Activated CD4-positive, alpha-beta T cell treated with anti-CD3 and anti-CD28 coated beads for 48 hours (primary cell): Measurements from ENCODE around the gene MAPT.
"Not testable (repeated sequence)": the region's sequence is repeated elsewhere in the genome, so short reads cannot be mapped to it uniquely, and the experiment has no call there.

Source experiments
- DNase-seq: peaks from one replicate; pipeline ENCODE4 v3.0.0-alpha.2; 2020

Gene MAPT

DNA sequence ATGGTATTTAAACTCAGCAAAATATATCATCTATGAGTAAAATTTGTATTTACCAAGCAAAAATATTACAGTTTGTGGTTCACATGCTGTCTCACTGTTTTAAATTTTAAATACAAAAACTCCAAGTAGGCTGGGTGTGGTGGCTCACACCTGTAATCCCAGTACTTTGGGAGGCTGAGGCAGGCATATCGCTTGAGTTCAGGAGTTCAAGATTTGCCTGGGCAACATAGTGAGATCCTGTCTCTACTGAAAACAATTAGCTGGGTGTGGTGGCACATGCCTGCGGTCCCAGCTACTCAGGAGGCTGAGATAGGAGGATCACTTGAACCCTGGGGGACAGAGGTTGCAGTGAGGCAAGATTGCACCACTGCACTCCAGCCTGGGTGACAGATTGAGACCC lies 37.3 kb downstream of the MAPT start:
- no peak for DNase-seq

DNA sequence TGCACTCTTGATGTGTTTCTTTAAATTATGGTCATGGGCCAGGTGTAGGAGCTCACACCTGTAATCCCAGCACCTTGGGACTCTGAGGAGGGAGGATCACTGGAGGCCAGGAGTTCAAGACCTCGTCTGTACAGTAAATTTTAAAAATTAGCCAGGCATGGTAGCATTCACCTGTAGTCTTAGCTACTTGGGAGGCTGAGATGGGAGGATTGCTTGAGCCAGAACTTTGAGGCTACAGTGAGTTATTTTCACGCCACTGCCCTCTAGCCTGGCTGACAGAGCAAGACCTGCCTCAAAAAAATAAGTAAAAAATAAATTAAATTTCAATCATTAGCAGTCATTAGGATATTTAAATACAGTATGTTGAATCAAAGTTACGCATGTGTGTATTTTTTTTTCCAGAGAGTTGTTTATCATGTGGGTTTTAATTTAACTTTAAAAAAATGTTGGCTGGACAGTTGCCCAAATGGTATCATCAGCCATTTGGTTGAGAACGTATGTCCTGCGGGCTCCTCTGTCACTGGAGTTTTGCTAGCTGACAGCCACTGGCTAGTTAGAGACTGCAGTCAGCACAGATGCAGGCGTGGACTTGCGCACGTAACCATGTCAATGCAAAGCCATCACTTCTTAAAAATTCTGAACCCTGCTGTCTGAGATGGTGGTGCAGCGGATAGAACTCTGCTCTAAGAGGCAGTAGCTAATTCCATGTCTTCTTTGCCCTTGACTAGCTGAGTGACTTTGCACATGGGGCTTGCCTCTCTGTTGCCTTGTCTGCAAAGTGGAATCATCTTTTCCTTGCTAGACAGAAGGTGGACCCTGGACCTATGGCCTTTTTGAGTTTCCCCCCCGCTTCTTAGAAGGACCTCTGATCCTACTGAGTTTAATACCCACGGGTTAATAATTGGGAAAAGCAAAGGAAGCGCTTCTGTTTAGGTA lies 40.0 kb downstream of the MAPT start:
- DNase-seq: no peak

DNA sequence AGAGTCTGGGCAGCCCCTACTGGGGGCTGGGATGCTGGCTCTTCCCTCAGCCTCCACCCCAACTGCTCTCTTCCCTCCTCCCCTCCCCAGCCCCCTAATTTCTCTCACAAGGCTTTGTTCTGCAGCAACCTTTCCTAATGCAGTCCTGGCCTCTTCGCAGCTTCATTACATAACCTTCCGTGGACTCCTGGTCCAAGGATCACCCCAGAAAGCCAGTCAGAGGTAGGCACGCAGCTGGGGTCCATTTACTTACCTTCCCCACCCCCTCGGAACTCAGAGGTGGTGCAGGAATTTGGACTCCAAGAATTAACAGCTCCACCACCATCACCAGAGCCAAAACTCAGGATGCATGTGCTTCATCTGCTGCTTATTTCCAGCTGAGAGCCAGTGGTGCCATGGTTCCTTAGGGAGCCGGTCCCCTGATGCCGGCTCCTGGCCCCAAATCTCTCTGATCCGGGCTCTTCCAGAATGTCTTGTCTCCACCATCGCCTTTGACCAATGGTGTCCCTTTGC lies 40.9 kb downstream of the MAPT start:
- DNase-seq: no peak

DNA sequence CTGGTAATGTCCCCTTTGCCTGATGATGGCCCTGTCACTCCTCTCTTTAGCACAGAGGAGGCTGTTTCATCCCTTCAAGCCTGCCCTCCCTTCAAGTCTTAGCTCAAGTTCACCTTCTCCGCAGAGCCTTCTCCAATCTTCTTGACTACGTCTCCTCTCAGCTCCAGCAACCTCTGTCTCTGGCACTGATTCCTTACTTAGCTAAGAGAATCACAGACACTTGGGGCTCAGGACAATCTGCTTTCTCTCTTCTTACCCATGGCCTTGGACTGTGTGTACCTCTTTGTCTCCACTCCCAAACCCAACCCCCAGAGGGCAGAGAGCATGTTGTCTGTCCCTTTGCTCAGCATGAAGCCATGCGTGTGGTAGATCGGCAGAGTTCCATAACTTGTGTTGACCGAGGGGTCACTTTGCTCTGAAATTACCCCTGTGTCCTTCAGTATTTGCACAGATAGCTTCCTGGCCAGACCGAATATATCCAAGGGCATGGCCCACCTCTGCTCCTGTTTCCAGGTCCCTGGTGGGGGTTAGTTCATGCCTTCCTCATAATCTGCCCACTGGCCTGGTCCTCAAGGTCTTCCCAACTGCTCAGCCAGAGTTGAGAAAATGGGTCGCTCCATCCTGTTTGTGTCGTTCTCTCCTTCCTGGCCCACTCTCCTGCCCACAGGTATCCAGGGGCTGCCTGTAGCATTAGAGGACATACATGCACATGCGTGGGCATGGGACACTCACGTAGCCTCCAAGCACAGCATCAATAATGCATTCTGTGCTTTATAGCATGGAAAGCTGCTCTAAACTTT lies 41.6 kb downstream of the MAPT start:
- DNase-seq: no peak

DNA sequence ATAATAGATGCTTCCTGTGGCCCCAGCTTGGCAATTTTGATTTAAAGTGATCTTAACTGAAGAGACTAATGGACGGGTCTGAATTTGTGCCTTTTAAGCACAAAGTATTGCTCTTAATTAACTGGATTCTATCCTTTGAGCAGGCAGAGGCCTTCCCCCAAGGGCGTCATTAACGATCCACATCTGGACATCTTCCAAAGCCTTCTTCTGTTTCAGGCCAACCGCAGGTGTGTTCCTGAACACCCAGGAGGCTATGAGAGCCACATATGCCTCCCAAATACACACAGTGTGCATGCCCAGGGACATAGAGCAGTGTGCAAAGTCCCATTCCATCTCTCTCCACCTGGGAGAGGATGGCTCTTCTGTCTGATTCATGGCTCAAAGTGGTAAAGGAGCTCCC lies 42.3 kb downstream of the MAPT start:
- no peak for DNase-seq

DNA sequence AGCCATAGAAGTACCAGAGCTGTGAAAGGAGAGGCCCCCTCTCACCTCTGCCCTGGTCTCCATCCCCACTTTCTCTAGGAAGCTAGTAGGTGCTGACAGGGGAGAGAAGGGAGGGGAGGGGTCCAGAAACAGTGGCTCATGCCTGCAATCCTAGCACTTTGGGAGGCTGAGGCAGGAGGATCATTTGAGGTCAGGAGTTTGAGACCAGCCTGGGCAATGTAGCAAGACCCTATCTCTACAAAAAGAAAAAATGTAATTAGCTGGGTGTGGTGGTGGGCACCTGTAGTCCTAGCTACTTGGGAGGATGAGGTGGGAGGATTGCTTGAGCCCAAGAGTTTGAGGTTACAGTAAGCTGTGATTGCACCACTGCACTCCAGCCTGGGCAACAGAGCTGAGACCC lies 42.8 kb downstream of the MAPT start:
- DNase-seq: not testable (repeated sequence)

DNA sequence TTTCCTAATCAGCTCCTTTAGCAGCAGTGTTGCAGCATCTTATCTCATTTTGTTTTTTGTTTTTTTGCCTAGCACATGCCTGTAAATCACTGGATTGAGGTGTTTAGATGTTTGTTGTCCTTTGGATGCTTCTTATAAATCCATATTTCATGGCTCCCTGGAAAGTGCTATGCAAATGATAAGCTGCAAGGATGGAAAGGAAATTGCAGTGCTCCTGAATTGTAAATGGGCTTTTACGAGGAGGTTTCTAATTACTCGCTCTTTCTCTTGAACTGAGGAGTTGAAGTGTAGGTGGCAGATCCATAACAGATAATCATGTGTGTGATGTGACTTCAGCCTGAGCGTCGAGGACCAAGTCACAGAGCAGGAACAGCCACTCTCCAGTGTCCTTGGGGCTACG lies 45.0 kb downstream of the MAPT start:
- DNase-seq: no peak

DNA sequence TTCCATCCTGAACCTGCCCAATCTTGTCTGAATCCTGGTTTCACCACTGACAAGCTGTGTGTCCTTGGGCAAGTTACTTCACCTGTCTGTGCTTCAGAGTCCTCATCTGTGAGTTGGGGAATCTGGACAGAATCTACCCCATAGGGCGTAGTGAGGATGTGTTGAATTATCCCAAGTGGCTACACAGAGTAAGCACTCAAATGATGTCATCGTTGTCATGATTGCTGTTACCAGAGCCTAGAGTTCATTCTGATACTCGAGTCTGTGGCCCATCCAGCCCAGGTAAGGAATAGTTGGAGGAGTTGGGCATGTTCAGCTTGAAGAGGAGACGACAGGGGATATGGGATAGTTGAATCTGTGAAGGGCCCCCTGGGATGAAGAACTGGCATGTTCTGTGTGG lies 45.9 kb downstream of the MAPT start:
- DNase-seq: no peak

DNA sequence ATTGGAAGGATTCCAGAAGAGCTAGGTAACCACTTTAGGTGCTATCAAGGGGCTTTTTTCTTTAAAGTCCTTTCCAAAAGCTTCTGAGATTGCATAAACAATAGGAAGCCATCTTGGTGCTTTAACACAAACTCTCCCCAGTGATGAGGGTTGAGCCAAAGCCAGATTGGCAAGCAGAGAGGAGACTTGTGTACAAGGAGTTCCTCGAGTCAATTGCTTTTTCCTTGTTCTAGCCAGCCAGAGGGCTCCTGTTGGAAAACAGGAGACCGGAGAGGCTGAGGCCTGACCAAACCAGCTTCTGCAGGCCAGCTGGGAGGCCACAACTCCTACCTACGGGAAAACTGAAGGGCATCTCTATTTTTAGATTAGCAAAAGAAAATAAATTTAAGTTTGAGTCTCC lies 46.5 kb downstream of the MAPT start:
- DNase-seq: no peak

DNA sequence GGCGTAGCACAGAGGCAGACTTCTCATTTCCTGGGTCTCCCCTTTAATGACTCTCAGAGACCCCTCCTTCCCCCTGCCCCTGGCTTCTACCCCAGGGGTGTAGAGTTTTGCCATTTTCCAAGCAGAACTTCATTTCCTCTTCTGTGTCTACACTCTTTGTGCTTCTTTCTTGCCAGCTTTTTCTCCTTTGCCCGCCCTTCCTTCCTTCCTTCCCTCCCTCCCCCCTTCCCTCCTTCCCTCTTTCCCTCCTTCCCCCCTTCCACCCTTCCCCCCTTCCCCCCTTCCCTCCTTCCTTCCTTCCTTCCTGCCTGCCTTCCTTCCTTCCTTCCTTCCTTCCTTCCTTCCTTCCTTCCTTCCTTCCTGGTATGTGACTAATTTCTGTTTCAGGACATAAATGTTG lies 47.0 kb downstream of the MAPT start:
- no peak for DNase-seq

DNA sequence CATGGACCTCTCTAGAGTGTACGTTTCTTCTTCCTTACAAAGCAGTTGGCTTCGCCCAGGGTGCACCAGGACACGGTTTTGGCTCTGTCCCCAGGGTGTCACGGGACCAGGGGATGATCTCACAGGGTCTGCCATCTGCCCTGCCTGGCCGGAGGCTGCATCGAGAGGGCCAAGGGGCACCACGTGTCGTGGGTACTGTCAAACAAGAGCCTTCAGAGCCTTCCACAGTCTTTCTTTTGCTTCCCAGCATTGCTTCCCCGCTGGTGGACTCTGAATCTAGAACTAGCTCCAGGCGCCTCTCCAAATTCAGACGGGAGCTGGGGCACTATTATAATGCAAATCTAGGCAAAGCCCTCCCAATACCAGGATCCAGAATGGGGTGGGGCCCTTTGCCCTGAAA lies 47.9 kb downstream of the MAPT start:
- DNase-seq: no peak

DNA sequence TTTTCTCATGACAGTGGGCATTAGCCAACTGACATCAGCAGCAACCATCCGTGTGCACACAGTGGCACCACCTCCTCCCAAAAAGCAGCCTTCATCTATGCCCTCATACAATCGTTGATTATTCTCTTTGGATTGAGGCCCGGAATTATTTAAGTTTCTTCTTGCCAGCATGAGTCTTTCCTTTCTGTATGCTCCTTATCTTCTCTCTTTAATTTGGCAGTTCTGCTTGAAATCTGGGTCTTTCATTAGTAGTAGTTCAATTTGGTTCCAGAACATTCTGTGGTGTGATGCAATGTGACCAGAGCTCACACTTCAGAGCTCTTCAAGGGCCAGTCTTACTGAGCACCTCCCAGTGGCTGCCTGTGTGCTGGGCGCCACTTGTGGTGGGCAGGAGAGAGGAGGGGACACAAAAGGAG lies 52.5 kb downstream of the MAPT start:
- no peak for DNase-seq

DNA sequence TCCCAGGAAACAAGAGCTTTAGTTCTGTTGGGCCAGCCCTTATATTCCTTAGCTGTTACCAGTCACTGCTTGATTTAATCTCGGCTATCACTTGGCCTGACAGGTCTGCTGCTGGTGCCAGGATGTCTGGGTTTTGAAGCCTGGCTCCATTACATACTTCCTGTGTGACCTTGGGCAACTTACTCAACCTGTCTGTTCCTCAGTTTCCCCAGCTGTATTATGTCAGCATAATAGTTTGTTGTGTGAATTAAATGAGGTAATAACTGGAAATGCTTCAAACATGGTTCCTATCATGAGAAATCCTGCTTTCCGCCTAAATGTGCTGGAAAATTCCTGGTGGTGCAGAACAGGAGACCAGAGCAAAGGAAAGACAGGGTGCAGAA lies 54.1 kb downstream of the MAPT start:
- no peak for DNase-seq

DNA sequence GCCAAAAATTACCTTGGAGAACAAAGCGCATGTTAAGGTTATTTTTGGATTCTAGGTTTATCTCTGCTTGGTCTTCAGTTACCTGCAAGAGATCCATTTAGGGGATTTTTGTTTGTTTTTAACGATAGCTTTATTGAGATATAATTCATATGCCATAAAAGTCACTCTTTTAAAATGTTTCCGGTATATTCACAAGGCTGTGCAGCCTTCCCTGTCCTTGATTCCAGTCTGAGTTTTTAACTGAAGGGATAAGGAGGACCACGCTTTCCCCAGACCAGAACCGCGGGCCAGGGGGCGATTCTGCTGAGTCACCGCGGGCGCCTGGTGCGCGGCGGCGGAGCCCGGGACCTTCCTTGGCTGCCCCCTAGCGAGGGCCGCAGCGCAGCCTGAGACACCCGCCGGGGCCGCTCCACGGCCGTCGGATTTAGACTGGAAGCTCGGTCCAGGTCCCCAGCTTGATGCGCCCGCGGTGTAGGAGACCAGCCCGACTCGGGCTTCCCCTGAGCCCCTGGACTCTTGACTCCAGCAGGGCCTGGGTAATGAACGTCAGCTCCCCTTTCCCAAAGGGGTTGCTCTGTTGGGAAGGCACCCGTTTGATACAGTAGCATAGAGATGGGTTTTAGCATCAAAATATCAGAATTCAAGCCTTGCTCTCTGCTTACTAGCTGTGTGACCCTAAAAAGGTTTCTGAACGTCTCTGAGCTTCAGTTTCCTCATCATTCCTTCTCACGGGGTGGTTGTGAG lies 54.7 kb downstream of the MAPT start:
- peak; percentile 76 for DNase-seq

DNA sequence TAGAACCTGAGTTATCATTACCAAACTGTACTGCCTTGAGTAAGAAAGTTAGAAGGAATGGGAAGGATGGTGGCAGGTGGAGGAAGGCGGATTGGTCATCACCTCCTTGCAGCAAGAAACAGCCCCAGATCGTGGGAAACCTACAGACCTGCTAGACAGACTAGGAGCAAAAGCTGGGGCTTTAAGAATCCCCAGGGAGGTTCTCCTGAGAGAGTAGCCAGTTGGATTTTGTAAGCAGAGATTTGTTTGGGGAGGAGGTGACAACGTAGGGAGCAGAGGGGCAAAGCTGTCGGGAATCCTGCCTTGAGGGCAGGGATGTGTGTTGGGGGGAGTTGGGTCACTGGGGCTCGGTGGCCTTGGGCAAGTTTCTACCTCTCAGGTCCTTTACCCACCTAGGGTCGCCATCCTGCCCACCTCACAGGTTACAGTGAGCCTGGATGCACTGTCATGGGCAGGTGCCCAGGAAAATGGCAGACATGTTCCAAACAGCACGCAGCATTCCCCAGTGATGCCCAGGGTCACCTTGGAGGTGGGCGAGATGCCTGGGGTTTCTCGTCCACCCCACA lies 55.5 kb downstream of the MAPT start:
- DNase-seq: no peak

DNA sequence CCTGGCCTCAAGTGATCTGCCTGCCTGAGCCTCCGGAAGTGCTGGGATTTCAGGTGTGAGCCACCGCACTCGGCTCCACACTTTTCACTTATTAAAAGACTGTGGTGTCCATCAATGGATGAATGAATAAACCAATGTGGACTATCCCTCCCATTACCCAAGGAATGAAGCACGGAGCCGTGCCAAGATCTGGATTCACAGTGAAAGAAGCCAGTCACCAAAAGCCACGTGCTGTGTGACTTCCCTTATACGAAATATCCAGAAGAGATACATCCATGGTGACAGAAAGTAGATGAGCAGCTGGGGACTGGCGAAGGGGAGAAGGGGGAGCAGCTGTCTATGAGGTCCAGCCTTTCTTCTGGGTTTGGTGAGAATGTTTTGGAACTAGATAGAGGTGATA lies 56.5 kb downstream of the MAPT start:
- no peak for DNase-seq

DNA sequence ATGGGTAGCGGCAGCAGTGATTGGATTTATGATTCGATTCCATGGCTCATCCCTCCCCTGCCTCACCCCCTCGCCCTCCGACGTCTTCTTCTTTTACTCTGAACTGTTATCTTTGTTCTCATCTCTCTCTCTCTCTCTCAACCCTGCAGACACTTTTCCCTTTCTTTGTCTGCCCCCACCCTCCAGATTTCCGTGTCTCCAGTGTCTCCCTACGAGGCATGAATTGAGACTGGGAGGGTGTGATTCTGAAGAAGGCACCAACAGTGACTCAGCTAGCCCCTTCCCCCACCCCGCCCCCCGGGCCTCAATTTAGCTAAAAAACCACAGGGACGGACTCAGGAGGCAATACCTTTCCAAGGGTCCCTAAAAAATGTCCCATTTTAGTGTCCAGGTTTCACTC lies 57.0 kb downstream of the MAPT start:
- DNase-seq: no peak

DNA sequence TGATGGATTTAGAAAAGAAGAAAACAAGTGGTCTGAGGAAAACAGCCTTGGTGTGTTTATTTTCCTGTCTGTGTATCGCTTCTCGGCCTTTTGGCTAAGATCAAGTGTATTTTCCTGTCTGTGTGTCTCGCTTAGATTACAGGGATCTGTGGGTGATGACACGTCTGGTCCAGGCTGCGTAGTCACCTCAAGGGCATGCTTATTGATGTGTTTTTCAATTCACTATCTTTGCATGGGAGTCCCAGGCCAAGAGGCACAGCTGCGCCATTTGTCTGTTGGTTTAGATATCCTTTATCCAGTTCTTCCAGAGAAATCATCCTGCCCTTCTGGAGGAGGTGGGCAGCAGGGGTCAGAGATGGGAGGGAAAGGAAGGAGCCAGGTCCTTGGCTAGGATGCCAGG lies 57.6 kb downstream of the MAPT start:
- DNase-seq: no peak

DNA sequence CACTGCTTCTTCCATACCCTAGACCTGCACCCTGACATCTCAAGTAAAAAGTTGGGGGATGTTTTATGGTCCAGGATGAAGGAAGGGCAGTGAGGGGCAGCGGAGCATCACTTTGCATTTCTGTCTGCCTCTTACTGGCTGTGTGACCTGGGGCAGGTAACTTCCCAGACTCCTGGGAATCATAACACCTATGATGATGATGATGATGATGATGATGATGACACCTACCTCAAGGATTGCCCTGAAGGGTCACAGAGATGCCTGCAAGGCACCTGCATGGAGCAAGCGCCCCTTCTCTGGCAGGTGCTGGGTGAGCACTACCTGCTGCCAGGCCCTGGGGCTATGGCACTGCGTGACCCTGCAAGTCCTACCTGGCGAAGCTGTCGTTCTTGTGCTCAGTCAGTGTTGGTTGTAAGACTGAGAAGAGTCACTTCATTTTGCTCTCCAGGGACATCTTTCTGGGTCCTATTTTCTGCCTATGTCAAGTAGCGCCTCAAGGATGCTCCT lies 58.5 kb downstream of the MAPT start:
- no peak for DNase-seq

DNA sequence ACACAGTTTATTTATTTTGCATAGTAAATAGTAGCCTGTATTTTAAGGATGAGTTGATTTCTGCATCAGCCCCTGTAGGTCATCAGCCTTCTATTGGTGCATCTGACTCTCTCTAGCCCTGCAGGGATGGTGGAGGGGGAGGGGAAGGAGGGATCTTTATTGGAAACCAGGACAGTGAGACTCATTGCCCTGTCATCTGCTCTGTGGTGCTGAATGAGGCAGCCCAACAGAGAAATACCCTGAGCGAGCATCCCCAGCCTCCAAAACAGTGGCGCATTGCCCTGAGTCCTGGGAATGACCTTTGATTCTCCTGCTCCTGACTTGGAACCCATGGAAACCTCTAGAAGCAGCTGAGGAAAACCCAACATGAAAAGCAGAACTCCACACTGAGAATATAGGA lies 59.2 kb downstream of the MAPT start:
- no peak for DNase-seq

DNA sequence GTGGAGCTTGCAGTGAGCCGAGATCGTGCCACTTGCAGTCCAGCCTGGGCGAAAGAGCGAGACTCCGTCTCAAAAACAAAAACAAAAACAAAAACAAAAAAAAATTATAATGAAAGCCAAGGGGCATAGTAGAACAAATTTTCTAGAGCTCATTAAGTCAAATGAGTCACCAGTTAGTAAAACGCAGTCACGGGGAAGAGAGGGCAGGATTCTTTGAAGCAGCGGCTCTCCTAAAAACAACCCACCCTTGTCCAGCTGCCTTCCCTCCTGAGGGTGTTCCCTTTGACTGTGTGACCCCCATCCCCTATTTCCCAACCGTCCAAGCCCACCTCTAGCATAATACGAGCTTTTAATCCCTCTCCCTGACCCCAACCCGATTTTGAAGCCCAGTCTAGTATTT lies 60.6 kb downstream of the MAPT start:
- DNase-seq: no peak

DNA sequence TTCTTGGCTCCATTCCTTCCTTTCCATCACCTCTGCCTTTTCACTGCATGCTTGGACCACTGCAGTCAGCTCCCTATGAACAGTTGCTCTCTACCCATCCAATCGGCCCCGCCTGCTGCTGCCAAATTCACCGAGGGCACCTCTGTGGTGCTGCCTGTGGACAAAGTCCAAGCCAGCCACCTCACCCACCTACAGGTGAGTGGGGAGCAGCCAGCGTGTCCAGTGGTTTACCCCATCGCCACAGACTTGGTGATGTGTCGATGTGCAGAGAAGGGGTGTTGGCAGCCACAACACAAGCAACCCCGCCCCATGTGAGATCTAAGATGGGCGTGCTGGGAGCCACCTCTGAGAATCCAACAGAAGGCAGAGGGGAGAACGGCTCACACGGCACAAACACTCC lies 61.0 kb downstream of the MAPT start:
- no peak for DNase-seq

DNA sequence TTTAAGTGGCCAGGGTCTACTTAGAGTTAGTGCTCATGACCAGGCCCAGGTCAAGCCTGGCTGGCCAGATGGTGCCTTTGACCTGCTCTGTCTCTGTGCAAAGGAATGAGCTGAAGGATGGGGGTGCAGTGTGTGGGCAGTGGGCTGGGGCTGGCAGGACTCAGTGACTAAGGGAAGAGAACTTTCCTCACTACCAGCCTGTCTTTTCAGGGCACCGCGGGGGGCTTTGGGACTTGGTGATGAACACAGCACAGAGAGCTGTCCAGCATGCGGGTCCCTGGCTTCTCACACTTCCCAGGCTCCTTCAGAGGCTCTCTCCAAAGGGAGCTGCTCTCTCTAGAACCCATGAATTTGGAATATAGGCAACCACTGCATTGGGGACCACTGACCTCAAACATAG lies 61.7 kb downstream of the MAPT start:
- no peak for DNase-seq
